Fibroblast of lung (primary cell): ENCODE measurements around the gene SLC6A1. TPM values are rescaled to one million over a fixed set of nuclear protein-coding genes. Genes with fewer than 3 reads are reported as not detected.

Experiments used
- DNase-seq, 2 donors: peaks; one replicate each; pipeline versions ENCODE4 v3.0.0 to v3.0.0-alpha.2; 2010; ENCODE audit warnings: low read depth in 2 of 2
- H2AFZ ChIP-seq: 2 replicates; pipeline ENCODE4 v1.5.1; 2012; ENCODE audit warnings: low read length, control low read depth, inconsistent platforms
- H3K27ac ChIP-seq: 2 replicates; pipeline ENCODE4 v1.5.1; 2011; ENCODE audit warnings: low read length, control low read depth; ENCODE audit not compliant: insufficient read depth
- H3K27me3 ChIP-seq: 2 replicates; pipeline ENCODE4 v1.5.1; 2011; ENCODE audit warnings: mild to moderate bottlenecking, low read length; ENCODE audit not compliant: control insufficient read depth, insufficient read depth
- H3K36me3 ChIP-seq: 2 replicates; pipeline ENCODE4 v1.5.1; 2011; ENCODE audit warnings: low read length; ENCODE audit not compliant: control insufficient read depth, insufficient read depth
- H3K4me1 ChIP-seq: 2 replicates; pipeline ENCODE4 v1.5.1; 2011; ENCODE audit warnings: low read length; ENCODE audit not compliant: control insufficient read depth, insufficient read depth; ENCODE audit errors: extremely low read depth
- H3K4me2 ChIP-seq: 2 replicates; pipeline ENCODE4 v1.5.1; 2011; ENCODE audit warnings: low read length, control low read depth; ENCODE audit not compliant: insufficient read depth; ENCODE audit errors: extremely low read depth
- H3K4me3 ChIP-seq, 4 experiments: fragments of 200-600 bp in 1 of 4; sonication (generic) in 1 of 4; replicated peaks in 1 of 4; 2 replicates each; pipeline ENCODE4 v1.5.1; 2011 to 2016; ENCODE audit warnings: low read length in 4 of 4, low read depth in 3 of 4, mild to moderate bottlenecking in 3 of 4, control low read depth in 2 of 4, inconsistent platforms in 1 of 4, mixed read lengths in 1 of 4; ENCODE audit not compliant: insufficient read depth in 1 of 4; ENCODE audit errors: control extremely low read depth in 1 of 4
- H3K79me2 ChIP-seq: 2 replicates; pipeline ENCODE4 v1.5.1; 2012; ENCODE audit warnings: mild to moderate bottlenecking, low read length, inconsistent platforms; ENCODE audit not compliant: control insufficient read depth, insufficient read depth
- H3K9ac ChIP-seq: 2 replicates; pipeline ENCODE4 v1.5.1; 2011; ENCODE audit warnings: mild to moderate bottlenecking, low read length, control low read depth; ENCODE audit not compliant: insufficient read depth
- H3K9me3 ChIP-seq: 2 replicates; pipeline ENCODE4 v1.5.1; 2012; ENCODE audit warnings: low read depth, low read length; ENCODE audit not compliant: control insufficient read depth, insufficient read depth
- H4K20me1 ChIP-seq: 2 replicates; pipeline ENCODE4 v1.5.1; 2011; ENCODE audit warnings: low read length; ENCODE audit not compliant: control insufficient read depth, insufficient read depth; ENCODE audit errors: extremely low read depth
- CTCF ChIP-seq, 2 donors: IDR thresholded peaks in 1 of 2; conservative IDR thresholded peaks in 1 of 2; 1 replicate in 1 of 2; 2 replicates in 1 of 2; pipeline ENCODE4 v1.5.1; 2011 to 2012; ENCODE audit warnings: low read length in 2 of 2, control low read depth in 1 of 2, inconsistent platforms in 1 of 2, low read depth in 1 of 2, mild to moderate bottlenecking in 1 of 2
- EZH2 ChIP-seq: IDR thresholded peaks from 2 replicates; pipeline ENCODE4 v1.5.1; 2012; ENCODE audit warnings: low read length, control low read depth, mild to moderate bottlenecking; ENCODE audit errors: missing control alignments
- polyA plus RNA-seq, 2 donors: library from polyadenylated mRNA; depleted of rRNA in 1 of 2; stranded (reverse) in 1 of 2; unstranded in 1 of 2; fragments of >200 nt; gene quantifications; 2 replicates each; pipeline ENCODE4 v1.2.1, GENCODE V29; 2011 to 2012; ENCODE audit warnings: missing spikeins in 1 of 2
- total RNA-seq: library from RNA; depleted of rRNA; stranded (reverse); fragments of >200 nt; gene quantifications from 2 replicates; pipeline ENCODE4 v1.2.1, GENCODE V29; 2014

SLC6A1 gene
- total and polyA plus RNA-seq, 2 donors (not counting 1 experiment from before 2014, with no cell fraction given), result not detected

GRCh38 chr3:11076711-11077110 lies 84.2 kb downstream of the SLC6A1 start:
- Histone ChIP-seq H3K36me3 (no peaks in the 10 kb centered on the region), H3K9me3 (no peaks in the 10 kb centered on the region), H3K27ac (no peak overlapping the region), H3K27me3 (peaks cover 9% of the 10 kb centered on the region), H2AFZ (no peak overlapping the region), H3K4me1 (no peaks in the 10 kb centered on the region), H3K4me2 (no peak overlapping the region), H4K20me1 (no peaks in the 10 kb centered on the region), H3K9ac (no peak overlapping the region), H3K4me3 (no peak overlapping the region), H3K79me2 (no peaks in the 10 kb centered on the region)
- no peak for DNase-seq
- TF ChIP-seq CTCF (conservative IDR thresholded peaks at IDR 0.05 in 1 of 2, IDR thresholded peaks at IDR 0.05 in 1 of 2; ENCODE audit: low read depth in 1 of 2, low read length in 2 of 2), result no peak
- no peak for TF ChIP-seq EZH2

- Histone ChIP-seq H3K9me3 (no peaks in the 10 kb centered on the region), H3K27ac (no peak overlapping the region), H3K4me3 (no peak overlapping the region), H3K36me3 (no peaks in the 10 kb centered on the region), H3K4me1 (no peaks in the 10 kb centered on the region), H3K27me3 (peaks cover 9% of the 10 kb centered on the region), H2AFZ (no peak overlapping the region), H3K79me2 (no peaks in the 10 kb centered on the region), H4K20me1 (no peaks in the 10 kb centered on the region), H3K9ac (no peak overlapping the region), H3K4me2 (no peak overlapping the region)
- peak; percentile 56 to 61 for DNase-seq
- TF ChIP-seq EZH2 (no peak), CTCF (conservative IDR thresholded peaks at IDR 0.05 in 1 of 2, IDR thresholded peaks at IDR 0.05 in 1 of 2; ENCODE audit: low read depth in 1 of 2, low read length in 2 of 2) (no peak)
Measured at GRCh38 chr3:11077466-11077865, 84.9 kb downstream of the SLC6A1 start.

DNA sequence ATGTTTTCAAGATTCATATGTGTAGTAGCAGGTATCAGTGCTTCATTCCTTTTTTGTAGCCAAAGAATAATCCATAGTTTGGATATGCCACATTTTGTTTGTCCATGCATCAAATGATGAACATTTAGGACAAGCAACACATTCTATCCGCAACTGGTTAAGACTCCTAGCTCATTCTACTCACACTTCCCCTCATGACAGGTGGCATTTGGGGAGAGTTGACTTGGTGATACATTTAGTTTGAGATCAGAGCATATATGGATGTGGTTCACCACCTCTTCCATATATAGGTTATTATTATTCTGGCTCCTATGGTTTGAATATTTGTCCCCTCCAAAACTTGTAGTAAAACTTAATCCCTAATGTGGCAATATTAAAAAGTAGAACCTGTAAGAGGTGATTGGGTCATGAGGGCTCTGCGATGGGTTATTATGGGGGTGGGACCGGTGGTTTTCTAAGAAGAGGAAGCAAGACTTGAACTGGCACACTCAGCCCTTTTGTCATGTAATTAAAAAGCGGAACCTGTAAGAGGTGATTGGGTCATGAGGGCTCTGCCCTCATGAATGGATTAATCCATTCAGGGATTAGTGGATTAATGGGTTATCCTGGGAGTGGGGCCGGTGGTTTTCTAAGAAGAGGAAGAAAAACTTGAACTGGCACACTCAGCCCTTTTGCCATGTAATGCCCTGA lies 86.4 kb downstream of the SLC6A1 start:
- no peak overlapping the region for H3K27ac ChIP-seq
- peaks cover 5% of the 10 kb centered on the region for H3K27me3 ChIP-seq
- no peaks in the 10 kb centered on the region for H3K4me1 ChIP-seq
- H3K36me3 ChIP-seq, result no peaks in the 10 kb centered on the region
- no peak overlapping the region for H3K9ac ChIP-seq
- H3K9me3 ChIP-seq, result no peaks in the 10 kb centered on the region
- no peaks in the 10 kb centered on the region for H3K79me2 ChIP-seq
- H3K4me2 ChIP-seq, result no peak overlapping the region
- no peaks in the 10 kb centered on the region for H4K20me1 ChIP-seq
- no peak for DNase-seq
- no peak for TF ChIP-seq EZH2
- TF ChIP-seq CTCF (conservative IDR thresholded peaks at IDR 0.05 in 1 of 2, IDR thresholded peaks at IDR 0.05 in 1 of 2; ENCODE audit: low read depth in 1 of 2, low read length in 2 of 2), result no peak
- no peak overlapping the region for H3K4me3 ChIP-seq
- H2AFZ ChIP-seq, result no peak overlapping the region
